SU-DHL-6 (cell line): ENCODE data around the gene CERKL.

Experiments used
- EZH2phosphoT487 ChIP-seq: fragments of 200-600 bp; sonication (generic), shearing (Covaris generic); conservative IDR thresholded peaks from 2 replicates; pipeline ENCODE4 v1.6.1; 2018; ENCODE audit warnings: mild to moderate bottlenecking, antibody characterized with exemption, low read length, moderate library complexity, mixed read lengths
- TF ChIP-seq, protein P1 (sequence below): fragments of 200-600 bp; sonication (generic); IDR thresholded peaks from one replicate; pipeline ENCODE4 v1.5.1; 2017; ENCODE audit warnings: antibody characterized with exemption, mild to moderate bottlenecking, low read length, moderate library complexity; ENCODE audit not compliant: insufficient read depth, poor library complexity, severe bottlenecking

DNA sequence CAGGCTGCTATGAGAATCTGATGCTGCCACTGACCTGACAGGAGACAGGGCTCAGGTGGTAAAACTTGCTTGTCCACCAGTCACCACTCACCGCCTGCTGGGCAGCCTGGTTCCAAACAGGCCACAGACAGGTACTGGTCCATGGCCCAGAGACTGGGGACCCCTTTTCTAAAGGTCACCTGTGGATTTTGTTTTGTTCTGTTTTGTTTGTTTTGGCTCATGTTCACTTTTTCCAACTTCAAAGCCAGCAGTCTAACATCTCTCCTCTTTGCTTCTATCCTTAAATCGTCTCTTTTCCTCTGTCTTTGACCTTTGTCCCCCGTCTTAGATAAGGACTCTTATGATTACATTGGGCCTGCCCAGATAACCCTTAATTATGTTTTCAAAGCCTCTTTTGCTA lies 3.3 kb upstream of the CERKL start:
- TF ChIP-seq, protein P1, sequence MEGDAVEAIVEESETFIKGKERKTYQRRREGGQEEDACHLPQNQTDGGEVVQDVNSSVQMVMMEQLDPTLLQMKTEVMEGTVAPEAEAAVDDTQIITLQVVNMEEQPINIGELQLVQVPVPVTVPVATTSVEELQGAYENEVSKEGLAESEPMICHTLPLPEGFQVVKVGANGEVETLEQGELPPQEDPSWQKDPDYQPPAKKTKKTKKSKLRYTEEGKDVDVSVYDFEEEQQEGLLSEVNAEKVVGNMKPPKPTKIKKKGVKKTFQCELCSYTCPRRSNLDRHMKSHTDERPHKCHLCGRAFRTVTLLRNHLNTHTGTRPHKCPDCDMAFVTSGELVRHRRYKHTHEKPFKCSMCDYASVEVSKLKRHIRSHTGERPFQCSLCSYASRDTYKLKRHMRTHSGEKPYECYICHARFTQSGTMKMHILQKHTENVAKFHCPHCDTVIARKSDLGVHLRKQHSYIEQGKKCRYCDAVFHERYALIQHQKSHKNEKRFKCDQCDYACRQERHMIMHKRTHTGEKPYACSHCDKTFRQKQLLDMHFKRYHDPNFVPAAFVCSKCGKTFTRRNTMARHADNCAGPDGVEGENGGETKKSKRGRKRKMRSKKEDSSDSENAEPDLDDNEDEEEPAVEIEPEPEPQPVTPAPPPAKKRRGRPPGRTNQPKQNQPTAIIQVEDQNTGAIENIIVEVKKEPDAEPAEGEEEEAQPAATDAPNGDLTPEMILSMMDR: no peak
- no peak for TF ChIP-seq EZH2phosphoT487
